HepG2 (cell line): ENCODE results near the gene TEX48. TPM values are rescaled to one million over a fixed set of nuclear protein-coding genes. Genes with fewer than 3 reads are reported as not detected.

Experiments used
- ATAC-seq: fragments of 200-7000 bp; cut with Tn5 transposase; 3 replicates; pipeline ENCODE4 v1.9.1; 2020; ENCODE audit warnings: mild to moderate bottlenecking, moderate library complexity
- BruUV-seq: library from RNA; stranded (reverse); fragments of 400-500 nt; replicated peaks from 2 replicates; lab custom pipeline; 2021; lab: Mats Ljungman, UMichigan
- CTCF ChIA-PET: fragments of 300-600 bp; formaldehyde crosslinking; extraction: SDS; loops from one replicate; lab custom pipeline; 2021; ENCODE audit warnings: low total read pairs, inconsistent platforms, low intra/inter-chr PET ratio; lab: Yijun Ruan, JAX
- POLR2A ChIA-PET: fragments of 350-600 bp; sonication (Branson Sonifier 250); formaldehyde crosslinking; loops from one replicate; lab custom pipeline; 2020; ENCODE audit warnings: antibody characterized with exemption, inconsistent platforms; lab: Yijun Ruan, JAX
- DNase-seq: peaks from one replicate; pipeline ENCODE4 v3.0.0-alpha.2; 2015; ENCODE audit warnings: low spot score
- FAIRE-seq: peaks from 3 replicates; lab custom pipeline; 2011; peaks lifted over from hg19 to GRCh38; lab: Jason Lieb, UNC
- H2AFZ ChIP-seq: one replicate; pipeline ENCODE4 v1.6.1; 2011; ENCODE audit warnings: low read length, inconsistent platforms
- H3K27ac ChIP-seq: fragments of 300-600 bp; 3 replicates; pipeline ENCODE4 v1.8.0; 2011; ENCODE audit warnings: mixed run types, mild to moderate bottlenecking, mixed read lengths, low read length, inconsistent platforms; ENCODE audit not compliant: insufficient read depth; ENCODE audit errors: extremely low read length
- H3K27me3 ChIP-seq, 2 experiments: fragments of 200-600 bp in 1 of 2; 2 replicates in 1 of 2; 3 replicates in 1 of 2; pipeline versions ENCODE4 v1.6.0 to v1.8.0; 2011; ENCODE audit warnings: low read length in 2 of 2, mild to moderate bottlenecking in 2 of 2, moderate library complexity in 2 of 2, inconsistent platforms in 1 of 2; ENCODE audit not compliant: insufficient read depth in 2 of 2, control insufficient read depth in 1 of 2
- H3K36me3 ChIP-seq, 2 experiments: fragments of 200-600 bp in 1 of 2; replicated peaks in 1 of 2; 2 replicates in 1 of 2; 3 replicates in 1 of 2; pipeline versions ENCODE4 v1.5.1 to v1.8.0; 2011; ENCODE audit warnings: low read length in 2 of 2, inconsistent platforms in 1 of 2; ENCODE audit not compliant: insufficient read depth in 2 of 2, control insufficient read depth in 1 of 2
- H3K4me1 ChIP-seq: 2 replicates; pipeline ENCODE4 v1.5.1; 2012; ENCODE audit warnings: low read length, inconsistent platforms; ENCODE audit not compliant: insufficient read depth
- H3K4me2 ChIP-seq: 2 replicates; pipeline ENCODE4 v1.6.0; 2011; ENCODE audit warnings: low read depth, low read length, inconsistent platforms
- H3K4me3 ChIP-seq, 3 experiments: fragments of 200-600 bp in 1 of 3; sonication (generic), shearing (Covaris generic) in 1 of 3; replicated peaks in 1 of 3; 2 replicates each; pipeline ENCODE4 v1.5.1; 2011 to 2016; ENCODE audit warnings: low read length in 3 of 3, inconsistent platforms in 2 of 3, low read depth in 2 of 3, mild to moderate bottlenecking in 2 of 3, control low read depth in 1 of 3, mixed read lengths in 1 of 3; ENCODE audit not compliant: insufficient read depth in 1 of 3
- H3K79me2 ChIP-seq: one replicate; pipeline ENCODE4 v1.6.1; 2011; ENCODE audit warnings: low read length, inconsistent platforms; ENCODE audit not compliant: insufficient read depth
- H3K9ac ChIP-seq: 2 replicates; pipeline ENCODE4 v1.6.0; 2011; ENCODE audit warnings: mild to moderate bottlenecking, low read depth, low read length, inconsistent platforms; ENCODE audit not compliant: insufficient read depth
- H3K9me3 ChIP-seq: 2 replicates; pipeline ENCODE4 v1.5.1; 2012; ENCODE audit warnings: mild to moderate bottlenecking, low read length
- H4K20me1 ChIP-seq: 2 replicates; pipeline ENCODE4 v1.6.0; 2011; ENCODE audit warnings: inconsistent platforms, mild to moderate bottlenecking, low read length, moderate library complexity; ENCODE audit not compliant: insufficient read depth
- ADNP ChIP-seq: sonication (generic); formaldehyde crosslinking; IDR thresholded peaks from 2 replicates; pipeline ENCODE4 v1.4.0; 2020; ENCODE audit warnings: missing genetic modification reagents
- ATF6 ChIP-seq: sonication (generic); formaldehyde crosslinking; conservative IDR thresholded peaks from 2 replicates; pipeline ENCODE4 v1.4.0; 2020; ENCODE audit warnings: missing genetic modification reagents
- CEBPG ChIP-seq: IDR thresholded peaks from 2 replicates; pipeline ENCODE4 v1.6.1; 2016
- GATAD2A ChIP-seq: IDR thresholded peaks from 2 replicates; pipeline ENCODE4 v1.6.1; 2016
- GLMP ChIP-seq: sonication (generic); formaldehyde crosslinking; IDR thresholded peaks from 2 replicates; pipeline ENCODE4 v1.9.0; 2021; ENCODE audit warnings: missing genetic modification reagents, mild to moderate bottlenecking, borderline replicate concordance
- HDAC6 ChIP-seq: fragments of 200-600 bp; sonication (generic); IDR thresholded peaks from 2 replicates; pipeline ENCODE4 v1.7.0; 2017; ENCODE audit warnings: mild to moderate bottlenecking, antibody characterized with exemption, low read length, low read depth
- MXD4 ChIP-seq: IDR thresholded peaks from 2 replicates; pipeline ENCODE4 v1.6.1; 2016; ENCODE audit warnings: mild to moderate bottlenecking, missing biosample characterization, missing genetic modification reagents
- NFIC ChIP-seq: IDR thresholded peaks from 2 replicates; pipeline ENCODE4 v1.6.1; 2012; ENCODE audit warnings: mild to moderate bottlenecking, low read length, inconsistent platforms
- SALL1 ChIP-seq: sonication (generic); formaldehyde crosslinking; IDR thresholded peaks from 2 replicates; pipeline ENCODE4 v1.8.0; 2022; ENCODE audit warnings: mild to moderate bottlenecking, missing genetic modification reagents
- TRAFD1 ChIP-seq: sonication (generic); formaldehyde crosslinking; IDR thresholded peaks from 2 replicates; pipeline ENCODE4 v1.5.1; 2020; ENCODE audit warnings: missing genetic modification reagents, mild to moderate bottlenecking, borderline replicate concordance
- ZFP90 ChIP-seq: sonication (generic); formaldehyde crosslinking; IDR thresholded peaks from 2 replicates; pipeline ENCODE4 v1.8.0; 2022; ENCODE audit warnings: missing genetic modification reagents, mild to moderate bottlenecking, inconsistent platforms, borderline replicate concordance
- ZNF460 ChIP-seq: sonication (generic); formaldehyde crosslinking; IDR thresholded peaks from 2 replicates; pipeline ENCODE4 v1.5.1; 2020; ENCODE audit warnings: missing genetic modification reagents, mild to moderate bottlenecking, borderline replicate concordance
- ZNF503 ChIP-seq: sonication (generic); formaldehyde crosslinking; IDR thresholded peaks from 2 replicates; pipeline ENCODE4 v1.4.0; 2020; ENCODE audit warnings: missing genetic modification reagents
- ZNF556 ChIP-seq: sonication (generic); formaldehyde crosslinking; IDR thresholded peaks from 2 replicates; pipeline ENCODE4 v1.4.0; 2020; ENCODE audit warnings: mild to moderate bottlenecking, missing genetic modification reagents, borderline replicate concordance
- ZXDC ChIP-seq: sonication (generic); formaldehyde crosslinking; IDR thresholded peaks from 2 replicates; pipeline ENCODE4 v1.5.0; 2020; ENCODE audit warnings: mild to moderate bottlenecking, missing genetic modification reagents
- WGBS: methylation state at CpG from one replicate; pipeline ENCODE4 v1.1.6; 2017; ENCODE audit warnings: low lambda C conversion rate; 5-methylcytosine and 5-hydroxymethylcytosine counted together
- in situ Hi-C: cut with HindIII; loops from 2 replicates; pipeline ENCODE4 v1.10.0; 2017; ENCODE audit warnings: low pct_unique_long_range_greater_than_20kb; ENCODE audit not compliant: extremely low pct_ligation_motif_present
- intact Hi-C: fragments of 100-400 bp; cut with micrococcal nuclease; formaldehyde crosslinking; loops from one replicate; pipeline ENCODE4 v1.10.0; 2022; ENCODE audit not compliant: unreplicated experiment
- polyA plus RNA-seq, 8 experiments: library from polyadenylated mRNA; depleted of rRNA in 3 of 8; stranded (reverse) in 7 of 8; unstranded in 1 of 8; fragments of >200 nt; fragmentation: Illumina TruSeq in 4 of 8; extraction: Trizol in 4 of 8; gene quantifications; 2 replicates each; pipeline versions ENCODE4 v1.2.1 to v1.2.3, GENCODE V29; 2011 to 2016; ENCODE audit warnings: low read depth in 4 of 8, missing spikeins in 1 of 8, mixed read lengths in 1 of 8; ENCODE audit not compliant: insufficient read depth in 1 of 8
- total RNA-seq, 5 experiments: library from RNA; depleted of rRNA; stranded (reverse); fragments of >200 nt; fragmentation: Illumina TruSeq; extraction: Trizol; gene quantifications; 2 replicates each; pipeline ENCODE4 v1.2.3, GENCODE V29; 2016; ENCODE audit warnings: low read depth in 1 of 5

The TEX48 gene
- total and polyA plus RNA-seq, 2 of the 13 experiments (the other 11 are each of a cell fraction or from before 2014, with no cell fraction given) = not detected

GRCh38 chr9:114678795-114679194 lies 3.2 kb downstream of the TEX48 start (continued):
- TF ChIP-seq ZNF503 (CRISPR knock-in tag) (no peak), HDAC6 (no peak), ATF6 (CRISPR knock-in tag) (no peak), GLMP (no peak), ADNP (CRISPR knock-in tag) (no peak)

- no peaks in the 10 kb centered on the region for H4K20me1 ChIP-seq
- H3K27me3 ChIP-seq = no peaks in the 10 kb centered on the region
- H3K9ac ChIP-seq = no peak overlapping the region
- H3K4me1 ChIP-seq = peaks cover 8% of the 10 kb centered on the region
- H3K79me2 ChIP-seq = no peaks in the 10 kb centered on the region
- in situ Hi-C loops (no loop called here), intact Hi-C loops (no loop called here)
- no peak overlapping the region for H3K4me2 ChIP-seq
- DNase-seq (no peak), FAIRE-seq (no peak), ATAC-seq (no peak)
- no peaks in the 10 kb centered on the region for H3K9me3 ChIP-seq
- POLR2A ChIA-PET = no interaction called here
- no peaks in the 10 kb centered on the region for H3K36me3 ChIP-seq
- WGBS = under 1% methylated on average over 3 of the region's 3 CpGs
- no peak overlapping the region for H3K27ac ChIP-seq
- no peak overlapping the region for H3K4me3 ChIP-seq
- CTCF ChIA-PET = interaction anchor here (1.4 kb wide), 1 partner anchor 336 kb away, joined by 3 read pairs; no protein-coding TSS in a partner anchor
- H2AFZ ChIP-seq = no peak overlapping the region
- no TSS peak for BruUV-seq
- TF ChIP-seq CEBPG (CRISPR knock-in tag) (no peak), NFIC (no peak), GATAD2A (CRISPR knock-in tag) (no peak), ZFP90 (CRISPR knock-in tag) (no peak), SALL1 (CRISPR knock-in tag) (no peak), TRAFD1 (no peak), MXD4 (CRISPR knock-in tag) (no peak), ZNF556 (CRISPR knock-in tag) (no peak), ZNF460 (CRISPR knock-in tag) (no peak), ZXDC (no peak)
These were observed 3.9 kb downstream of the TEX48 start for GRCh38 chr9:114678130-114678529.
